ENCODE measurements around the gene CACNA2D1. TPM values are rescaled to one million over a fixed set of nuclear protein-coding genes. Genes with fewer than 3 reads are reported as not detected.

The CACNA2D1 gene
- total RNA-seq, 1 experiment from 2014 or later: 36.2 TPM

- Mint-ChIP-seq H3K36me3 (ENCODE audit: insufficient read depth in 1 of 3, low read depth in 3 of 3) (no peaks in the 10 kb centered on the region), H3K9me3 (no peaks in the 10 kb centered on the region), H3K4me3 (no peak overlapping the region), H3K27ac (no peak overlapping the region), H3K27me3 (ENCODE audit: low read depth) (no peaks in the 10 kb centered on the region), H3K4me1 (peaks cover 6 to 8% of the 10 kb centered on the region in 2 experiments; a peak in 3 of 4 replicates)
- no CpG with 5 or more reads among the region's 2 CpGs for WGBS (ENCODE audit: extremely low coverage, insufficient read length, low lambda C conversion rate)
- H3K56ac ChIP-seq (ENCODE audit: insufficient read length, low read depth, low read length): no peak overlapping the region
- no peaks in the 10 kb centered on the region for H3K27me3 ChIP-seq (ENCODE audit: insufficient read depth, low read length)
- H2AFZ ChIP-seq (ENCODE audit: low read length): no peak overlapping the region
- no peak overlapping the region for H4K91ac ChIP-seq (ENCODE audit: insufficient read length, low read depth, low read length)
- no peak overlapping the region for H3K18ac ChIP-seq (ENCODE audit: insufficient read length, low read depth, low read length)
- no peaks in the 10 kb centered on the region for H3K79me1 ChIP-seq (ENCODE audit: insufficient read depth, low read depth, low read length, poor library complexity, severe bottlenecking)
- H3K14ac ChIP-seq (ENCODE audit: insufficient read depth, low read length): no peak overlapping the region
- no peak overlapping the region for H3K27ac ChIP-seq (ENCODE audit: insufficient read length, low read depth, low read length)
- H2BK20ac ChIP-seq (ENCODE audit: low read depth, low read length, poor library complexity, severe bottlenecking): no peak overlapping the region
- no peaks in the 10 kb centered on the region; the same call in 1 of the 2 replicates for H3K4me1 ChIP-seq (ENCODE audit: insufficient read depth, low read length)
- H3K9me3 ChIP-seq (ENCODE audit: control insufficient read depth, low read depth, low read length): no peaks in the 10 kb centered on the region
- H3K4me2 ChIP-seq (ENCODE audit: insufficient read depth, insufficient read length, low read length): no peak overlapping the region
- no peak overlapping the region for H4K5ac ChIP-seq (ENCODE audit: insufficient read length, low read depth, low read length)
- H3K23me2 ChIP-seq (ENCODE audit: insufficient read length, low read depth, low read length, poor library complexity, severe bottlenecking): no peaks in the 10 kb centered on the region
- H2BK12ac ChIP-seq (ENCODE audit: insufficient read length, low read depth, low read length): no peak overlapping the region
- no peak overlapping the region for H3T11ph ChIP-seq (ENCODE audit: low read length)
- H3K23ac ChIP-seq (ENCODE audit: insufficient read length, low read depth, low read length): no peak overlapping the region
- H2AK5ac ChIP-seq (ENCODE audit: insufficient read length, low read length): no peak overlapping the region
- no peak overlapping the region for H4K8ac ChIP-seq (replicated peaks; ENCODE audit: insufficient read length, low read depth, low read length)
- no peak overlapping the region for H2BK15ac ChIP-seq (ENCODE audit: low read depth, low read length)
- no peaks in the 10 kb centered on the region for H3K79me2 ChIP-seq (ENCODE audit: insufficient read depth, low read length)
- no peak for DNase-seq
- H2BK120ac ChIP-seq (ENCODE audit: low read depth, low read length, poor library complexity, severe bottlenecking): no peak overlapping the region
- no peak overlapping the region for H3K9ac ChIP-seq (ENCODE audit: extremely low read depth, insufficient read length, low read length)
- no peak overlapping the region for H2BK5ac ChIP-seq (ENCODE audit: insufficient read length, low read length)
- no peak for TF ChIP-seq CTCF (conservative IDR thresholded peaks at IDR 0.05)
- no peaks in the 10 kb centered on the region for H4K20me1 ChIP-seq (ENCODE audit: control insufficient read depth, insufficient read depth, insufficient read length)
- no peak overlapping the region for H3K4ac ChIP-seq (ENCODE audit: low read depth, low read length)
Observed at GRCh38 chr7:81932936-81933335, 510.6 kb downstream of the CACNA2D1 start.
